GM10266 (cell line): ENCODE data around the gene NTF4.

Experiments used
- DNase-seq: peaks from one replicate; pipeline ENCODE4 v3.0.0; 2012; ENCODE audit errors: extremely low spot score
- TF ChIP-seq, protein P1 (sequence below): IDR thresholded peaks from 2 replicates; pipeline ENCODE4 v1.5.1; 2012; ENCODE audit warnings: mild to moderate bottlenecking, low read depth; ENCODE audit not compliant: control insufficient read depth, insufficient read depth; ENCODE audit errors: missing control alignments

The NTF4 gene

DNA sequence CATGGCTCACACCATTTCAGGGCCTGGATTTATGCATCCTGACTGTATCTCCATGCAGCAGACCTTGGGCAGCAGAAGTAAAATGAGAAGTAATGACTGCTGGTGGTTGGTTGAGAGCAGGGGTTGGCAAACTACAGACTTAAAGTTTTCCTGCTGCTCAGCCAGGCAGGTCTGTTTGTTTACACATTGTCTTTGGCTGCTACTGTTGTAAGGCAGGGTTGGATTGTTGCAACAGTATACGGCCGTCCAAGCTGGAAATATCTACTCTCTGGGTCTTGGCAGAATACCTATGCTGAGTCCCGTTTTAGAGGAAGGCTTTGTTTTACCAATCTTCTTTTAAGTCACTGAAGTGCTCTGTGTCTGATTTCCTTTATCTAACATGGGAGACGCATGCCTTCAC is 34.2 kb upstream of the NTF4 start:
- no peak for DNase-seq
- TF ChIP-seq, protein P1, sequence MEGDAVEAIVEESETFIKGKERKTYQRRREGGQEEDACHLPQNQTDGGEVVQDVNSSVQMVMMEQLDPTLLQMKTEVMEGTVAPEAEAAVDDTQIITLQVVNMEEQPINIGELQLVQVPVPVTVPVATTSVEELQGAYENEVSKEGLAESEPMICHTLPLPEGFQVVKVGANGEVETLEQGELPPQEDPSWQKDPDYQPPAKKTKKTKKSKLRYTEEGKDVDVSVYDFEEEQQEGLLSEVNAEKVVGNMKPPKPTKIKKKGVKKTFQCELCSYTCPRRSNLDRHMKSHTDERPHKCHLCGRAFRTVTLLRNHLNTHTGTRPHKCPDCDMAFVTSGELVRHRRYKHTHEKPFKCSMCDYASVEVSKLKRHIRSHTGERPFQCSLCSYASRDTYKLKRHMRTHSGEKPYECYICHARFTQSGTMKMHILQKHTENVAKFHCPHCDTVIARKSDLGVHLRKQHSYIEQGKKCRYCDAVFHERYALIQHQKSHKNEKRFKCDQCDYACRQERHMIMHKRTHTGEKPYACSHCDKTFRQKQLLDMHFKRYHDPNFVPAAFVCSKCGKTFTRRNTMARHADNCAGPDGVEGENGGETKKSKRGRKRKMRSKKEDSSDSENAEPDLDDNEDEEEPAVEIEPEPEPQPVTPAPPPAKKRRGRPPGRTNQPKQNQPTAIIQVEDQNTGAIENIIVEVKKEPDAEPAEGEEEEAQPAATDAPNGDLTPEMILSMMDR: no peak

DNA sequence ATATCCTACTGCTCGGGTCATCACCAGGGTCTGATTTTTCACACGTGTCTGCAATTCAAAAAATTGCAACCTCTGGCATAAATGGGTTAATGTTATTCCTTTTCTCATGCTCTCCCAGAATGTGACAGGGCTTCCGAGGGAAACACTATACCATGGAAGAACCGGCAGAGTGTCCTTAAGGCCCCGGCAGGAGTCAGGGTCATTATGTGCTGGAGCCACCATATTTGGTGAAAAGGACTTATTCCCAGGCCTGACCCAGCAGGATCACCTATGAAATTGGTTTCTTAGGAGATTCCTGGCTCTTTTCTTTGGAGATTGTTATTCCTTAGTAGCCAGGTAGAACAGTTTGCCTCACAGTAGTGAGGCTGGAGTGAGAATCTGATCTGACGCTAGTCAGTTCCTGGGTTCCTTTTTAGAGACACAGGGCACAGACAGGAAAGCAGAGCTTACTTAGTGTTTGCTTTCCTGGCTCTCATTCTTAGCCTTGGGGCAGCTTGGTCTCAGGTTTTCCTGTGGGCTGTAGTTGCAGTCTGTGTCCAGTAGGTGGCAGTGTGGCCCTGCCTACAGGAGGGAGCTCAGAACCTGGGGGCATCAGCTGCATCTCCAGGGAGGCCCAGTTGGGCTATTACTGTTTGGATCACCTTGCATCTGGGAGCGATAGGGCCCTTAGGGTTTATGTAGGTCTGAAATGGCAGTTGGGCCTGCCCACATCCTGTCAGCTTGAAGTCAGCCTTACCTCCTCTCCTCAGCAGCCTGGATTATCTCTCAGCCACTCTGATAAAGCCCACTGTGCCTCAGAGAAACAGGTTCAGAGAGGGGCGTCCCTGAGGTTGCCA is 33.1 kb upstream of the NTF4 start:
- TF ChIP-seq, protein P1: peak; percentile 98
- peak; percentile 84 for DNase-seq

DNA sequence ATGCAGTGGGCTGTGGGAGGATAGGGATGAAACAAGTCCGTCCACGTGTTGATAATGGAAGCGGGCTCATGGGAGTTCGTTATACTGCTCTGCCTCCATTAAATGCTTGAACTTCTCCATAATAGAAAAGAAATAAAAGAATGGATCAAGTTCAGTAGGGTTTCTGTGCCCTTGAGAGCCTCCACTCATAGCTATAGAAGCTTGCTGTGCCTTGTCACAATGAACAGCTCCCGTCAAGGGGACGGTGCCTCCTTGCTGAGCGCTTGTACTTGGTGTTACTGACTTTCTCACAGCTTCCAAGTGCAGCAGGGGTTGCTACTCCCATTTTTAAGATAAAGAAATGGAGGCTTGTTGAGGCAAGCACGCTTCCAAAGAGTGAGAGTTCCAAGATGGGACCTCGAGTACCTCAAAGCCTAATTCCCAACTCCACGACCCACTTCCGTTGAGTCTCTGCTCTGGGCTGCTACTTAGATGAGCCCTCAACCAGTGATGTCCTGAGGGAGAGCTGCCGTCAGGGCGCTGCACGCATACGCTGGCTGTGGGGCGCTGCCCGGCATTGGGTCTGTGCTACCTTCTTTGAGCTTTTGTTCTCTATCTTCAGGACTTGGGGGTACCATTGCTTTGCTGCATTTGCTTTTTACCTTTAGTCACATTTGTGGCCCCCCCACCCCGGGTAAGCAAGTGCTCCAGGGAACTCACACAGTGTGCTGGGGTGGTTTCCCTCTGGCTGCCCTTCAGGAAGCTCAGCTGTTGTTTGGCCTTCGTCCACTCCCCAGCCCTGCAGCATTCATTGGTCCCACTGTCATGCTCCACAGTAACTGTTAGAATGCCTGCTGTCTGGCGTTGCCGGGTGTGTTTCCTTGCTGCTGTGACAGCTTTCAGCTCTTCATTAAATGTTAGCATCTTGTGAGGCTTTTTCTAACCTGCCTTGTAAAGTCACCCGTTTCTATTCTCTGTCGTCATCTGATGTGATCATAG is 30.2 kb upstream of the NTF4 start:
- no peak for DNase-seq
- TF ChIP-seq, protein P1: no peak

- DNase-seq: no peak
- TF ChIP-seq, protein P1: no peak
Observed at GRCh38 chr19:49092686-49093085, 28.1 kb upstream of the NTF4 start.

DNA sequence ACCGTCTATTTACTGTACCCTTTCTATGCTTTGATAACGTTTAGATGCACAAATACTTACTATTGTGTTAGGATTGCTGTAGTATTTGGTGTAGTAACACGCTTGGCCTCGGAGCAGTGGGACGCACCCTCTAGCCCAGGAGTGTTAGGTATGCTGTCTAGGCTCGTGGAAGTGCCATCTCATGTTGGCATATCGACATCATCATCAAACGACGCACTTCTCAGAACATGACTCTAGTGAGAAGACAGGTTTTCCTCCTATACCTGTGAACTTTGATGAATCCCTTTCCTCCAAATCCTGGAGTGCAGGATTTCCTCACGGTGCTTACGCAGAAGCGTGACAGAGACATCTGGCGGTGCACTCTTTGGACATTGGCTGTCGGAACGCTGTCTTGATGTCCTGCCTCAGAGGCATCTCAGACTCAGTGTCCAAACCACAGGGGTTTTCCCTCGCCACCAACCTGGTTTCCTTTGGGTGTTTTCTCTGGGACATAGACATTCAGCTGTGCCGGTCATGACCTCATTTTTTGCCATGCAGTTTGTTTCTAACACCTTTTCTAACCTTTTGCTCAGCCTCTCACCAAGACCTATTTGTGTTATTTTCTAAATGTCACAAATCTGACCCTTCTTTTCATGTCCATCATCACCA is 26.9 kb upstream of the NTF4 start:
- DNase-seq: no peak
- TF ChIP-seq, protein P1: no peak

GRCh38 chr19:49086296-49086695 is 21.7 kb upstream of the NTF4 start:
- TF ChIP-seq, protein P1: no peak
- DNase-seq: no peak
